Hematopoietic multipotent progenitor cell treated with erythropoietin and hydrocortisone succinate and interleukin-3 and kit ligand, for 15 days (in vitro differentiated cells): ENCODE results near the gene TAB2.
"Not testable (repeated sequence)": the region's sequence is repeated elsewhere in the genome, so short reads cannot be mapped to it uniquely, and the experiment has no call there.

ENCODE experiments used
- DNase-seq: peaks from one replicate; pipeline ENCODE4 v3.0.0-alpha.2; 2015; ENCODE audit warnings: low spot score

The TAB2 gene

DNA sequence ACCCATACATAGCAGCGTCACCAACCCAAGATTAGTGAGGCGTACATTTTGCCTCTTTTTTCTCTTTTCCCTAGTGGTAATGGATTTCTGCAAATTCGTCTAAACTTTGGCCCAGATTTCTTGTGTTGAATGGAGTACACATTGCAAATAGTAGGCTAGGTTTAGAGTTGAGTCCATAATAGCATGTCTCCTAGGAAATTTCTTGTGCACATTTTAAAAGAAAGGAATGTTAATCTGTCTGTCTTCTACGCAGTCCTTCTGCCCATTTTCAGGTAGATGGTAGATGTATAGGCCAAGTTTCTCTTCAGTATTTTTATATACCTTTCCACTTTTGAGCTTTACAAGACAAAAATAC lies 15.7 kb downstream of the TAB2 start:
- DNase-seq = no peak

DNA sequence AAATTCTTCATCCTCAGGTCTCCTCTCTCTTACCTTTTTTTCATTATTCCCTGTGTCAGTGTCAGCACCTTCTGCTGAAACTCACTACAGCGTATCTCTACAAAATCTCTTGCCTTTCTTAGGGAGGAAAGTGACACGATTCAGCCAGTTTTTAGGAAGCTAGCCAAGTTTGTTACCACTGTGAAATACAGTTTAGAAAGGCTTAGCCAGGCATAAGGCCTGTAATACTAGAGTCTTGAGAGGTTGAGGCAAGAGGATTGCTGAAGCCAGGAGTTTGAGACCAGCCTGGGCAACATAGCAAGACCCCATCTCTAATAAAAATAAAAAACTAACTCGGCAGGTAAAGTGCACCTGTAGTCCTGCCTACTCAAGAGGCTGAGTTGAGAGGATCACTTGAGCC lies 16.7 kb downstream of the TAB2 start:
- DNase-seq = peak; percentile 39

DNA sequence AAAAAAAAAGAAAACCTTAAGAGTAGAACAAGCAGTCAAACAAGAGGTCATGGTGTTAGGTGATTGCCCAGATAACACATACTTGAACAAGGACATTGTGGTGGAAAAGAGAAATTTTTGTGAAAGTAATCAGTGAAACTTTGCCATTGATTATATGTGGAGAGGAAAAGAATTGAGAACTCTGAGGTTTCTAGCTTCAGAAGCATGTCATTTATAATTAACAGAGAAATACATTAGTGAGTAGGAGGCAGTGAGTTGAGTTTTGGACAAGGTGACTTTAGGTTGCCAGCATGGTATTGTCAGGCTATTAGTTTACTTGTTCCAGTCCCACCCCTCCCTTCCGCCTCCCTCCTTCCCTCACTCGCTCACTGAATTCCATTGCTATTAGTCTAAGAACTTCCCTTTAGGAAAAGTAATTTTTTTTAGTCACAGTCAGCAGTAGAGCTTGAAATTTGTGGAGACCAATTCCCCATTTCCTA lies 17.2 kb downstream of the TAB2 start:
- DNase-seq = no peak

DNA sequence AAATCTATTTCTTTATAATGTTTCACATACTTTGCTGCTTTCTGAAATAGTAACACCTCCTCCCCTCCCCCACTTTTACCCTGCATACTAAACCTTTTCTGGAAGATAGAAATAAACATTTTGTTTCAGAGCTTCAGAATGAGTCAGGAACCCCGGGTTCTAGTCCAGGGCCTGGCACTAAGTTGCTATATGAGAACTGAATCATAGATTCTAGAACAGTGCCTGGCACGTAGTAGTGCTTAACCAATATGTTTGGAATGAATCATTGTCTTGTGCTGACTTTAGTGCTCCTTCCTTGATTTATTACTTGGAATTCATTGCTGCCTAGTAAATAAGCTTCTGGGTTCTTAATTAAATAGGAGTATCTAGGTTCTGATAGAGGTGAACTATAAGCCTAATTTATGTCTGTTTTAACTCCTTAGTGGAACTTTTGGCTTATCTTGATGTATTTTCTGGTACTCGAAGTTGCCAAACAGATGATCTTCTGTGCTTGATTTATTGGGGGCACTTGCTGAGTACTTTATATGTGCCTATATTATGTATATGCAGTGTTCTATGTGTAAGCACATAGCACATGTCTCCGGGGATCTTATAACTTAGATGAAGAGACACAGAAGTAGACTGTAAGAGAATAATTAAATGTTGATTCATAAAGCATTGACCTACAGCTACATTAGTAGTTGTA lies 18.6 kb downstream of the TAB2 start:
- no peak for DNase-seq

DNA sequence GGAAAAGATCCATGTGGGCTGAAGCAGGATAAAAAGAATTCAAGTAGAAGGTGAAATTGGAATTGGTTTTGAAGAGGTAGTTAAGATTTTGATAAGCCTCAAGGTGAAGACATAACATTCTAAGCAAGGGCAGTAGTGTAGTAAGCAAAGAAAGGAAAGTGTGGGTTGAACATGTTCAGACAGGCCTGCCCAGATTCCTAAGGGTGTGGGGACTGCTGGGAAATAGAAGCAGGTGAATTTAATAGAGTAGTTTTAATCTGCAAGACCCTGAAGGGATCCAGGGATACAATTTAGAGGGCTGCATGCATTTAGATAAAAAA lies 19.1 kb downstream of the TAB2 start:
- no peak for DNase-seq

DNA sequence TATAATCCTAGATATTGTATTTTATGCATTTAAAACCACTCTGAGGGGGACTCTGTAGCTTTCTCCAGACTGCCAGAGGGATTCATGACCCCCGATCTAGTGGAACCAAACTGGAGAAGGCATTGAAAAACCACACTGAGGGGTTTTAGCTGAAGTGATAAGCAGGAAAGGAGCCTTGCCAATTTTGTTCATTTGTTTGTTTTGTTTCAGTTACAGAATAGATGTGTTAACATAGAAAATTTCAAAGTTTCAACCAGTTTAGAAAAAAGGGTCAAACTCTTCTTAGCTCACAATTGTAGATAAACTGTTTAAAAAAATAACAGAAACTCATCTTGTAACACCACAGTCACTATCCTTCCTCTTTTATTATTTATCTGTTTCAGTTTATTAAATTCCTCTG lies 19.8 kb downstream of the TAB2 start:
- DNase-seq = no peak

DNA sequence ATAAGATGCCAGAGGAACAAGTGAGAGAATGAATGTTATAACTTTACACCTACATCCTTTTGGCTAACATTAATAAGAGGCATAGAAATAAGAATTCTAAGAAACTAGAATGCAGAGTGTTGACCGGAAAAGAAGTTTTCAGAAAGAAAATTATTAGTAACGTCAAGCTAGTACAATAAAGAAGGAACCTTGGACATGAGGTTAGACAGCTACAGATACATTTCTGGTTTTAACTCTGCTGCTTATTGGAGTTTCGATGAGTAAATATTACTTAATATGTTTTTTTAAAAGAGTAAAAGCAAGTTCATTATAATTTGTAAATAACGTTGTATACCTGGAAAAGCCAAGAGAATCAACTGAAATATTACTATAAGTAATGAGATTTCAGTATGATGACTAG lies 22.7 kb downstream of the TAB2 start:
- no peak for DNase-seq

DNA sequence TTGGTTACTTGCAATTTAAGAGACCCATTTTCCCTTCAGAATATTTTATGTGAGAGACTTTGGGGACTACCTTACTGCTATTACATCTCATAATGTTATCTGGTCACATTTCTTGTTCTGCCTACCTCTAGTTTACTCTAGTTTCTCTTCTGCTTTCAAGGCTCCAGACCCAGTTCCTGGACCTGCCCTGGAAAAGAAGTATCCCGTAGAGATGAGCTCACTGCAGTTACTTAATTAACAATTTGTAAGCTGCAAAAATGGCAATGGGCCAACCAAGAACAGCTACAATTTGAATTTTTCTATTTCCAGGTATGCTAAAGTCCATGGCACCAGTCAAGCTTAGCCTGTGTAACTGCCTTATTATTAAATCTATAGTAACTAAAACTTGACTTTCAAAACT lies 25.0 kb downstream of the TAB2 start:
- DNase-seq = no peak

DNA sequence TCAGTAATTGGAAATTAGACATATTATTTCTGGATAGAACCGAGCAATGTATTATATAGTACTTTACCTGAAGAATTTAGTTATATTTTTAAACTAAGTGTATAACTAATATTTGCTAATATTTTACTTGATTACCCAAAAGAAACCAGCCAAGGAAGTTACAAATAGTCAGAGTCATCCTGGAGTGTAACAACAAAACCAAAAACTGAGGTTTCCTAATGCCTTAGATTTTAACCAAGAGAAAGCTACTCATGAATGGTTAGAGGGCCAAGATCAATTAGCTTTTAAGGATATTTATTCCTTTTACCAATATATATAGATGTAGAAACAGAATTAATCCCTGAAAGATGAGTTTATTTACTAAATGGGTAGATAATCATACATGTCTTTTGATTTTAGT lies 26.0 kb downstream of the TAB2 start:
- no peak for DNase-seq

DNA sequence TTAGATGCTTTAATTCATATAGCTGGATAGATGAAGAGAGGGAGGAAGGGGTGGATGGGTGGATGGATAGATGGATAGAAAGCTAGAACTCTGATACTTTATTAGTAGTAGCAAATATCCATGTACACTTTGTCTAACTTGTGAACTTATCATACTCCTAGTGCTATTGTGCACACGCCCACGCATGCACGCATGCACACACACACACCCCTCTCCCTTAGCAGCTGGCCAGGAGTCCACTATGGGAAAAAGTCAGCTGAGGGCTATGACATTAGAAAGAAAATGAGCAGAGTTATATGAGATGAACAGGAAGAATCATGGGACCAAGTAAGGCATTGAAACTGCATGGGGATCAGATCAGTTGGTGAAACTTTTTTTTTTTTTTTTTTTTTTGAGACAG lies 28.6 kb downstream of the TAB2 start:
- no peak for DNase-seq

DNA sequence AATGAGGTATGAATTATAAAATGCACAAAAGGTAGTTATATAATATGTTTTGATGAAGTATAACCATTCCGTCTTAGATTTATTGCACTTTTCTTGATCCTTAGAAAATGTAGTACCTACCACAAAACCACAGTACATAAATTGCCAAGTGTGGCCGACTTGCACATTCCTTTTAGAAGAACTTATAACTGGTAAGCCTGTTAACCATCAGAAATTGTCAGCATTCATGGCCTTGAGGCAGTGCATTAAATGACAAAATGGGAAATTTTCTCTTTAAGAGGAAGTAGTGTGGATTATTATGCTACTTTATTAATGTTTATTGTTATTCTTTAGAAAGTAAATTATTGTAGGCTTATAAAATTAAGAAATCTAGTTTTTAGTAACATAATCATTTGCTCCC lies 29.6 kb downstream of the TAB2 start:
- DNase-seq = no peak

DNA sequence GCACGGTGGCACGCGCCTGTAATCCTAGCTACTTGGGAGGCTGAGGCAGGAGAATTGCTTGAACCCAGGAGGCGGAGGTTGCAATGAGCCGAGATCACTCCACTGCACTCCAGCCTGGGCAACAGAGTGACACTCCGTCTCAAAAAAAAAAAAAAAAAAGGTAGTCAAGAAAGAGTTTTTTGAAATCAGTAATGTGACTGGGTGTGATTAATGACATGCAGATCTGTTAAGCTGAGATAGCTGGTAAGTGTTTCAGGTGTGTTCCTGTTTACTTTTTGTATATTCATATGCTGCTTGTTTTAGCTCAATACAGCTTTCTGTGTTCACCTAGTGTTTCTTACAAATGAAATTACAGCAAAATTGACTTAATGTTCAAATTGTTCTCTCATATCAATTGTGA lies 31.8 kb downstream of the TAB2 start:
- DNase-seq = not testable (repeated sequence)

DNA sequence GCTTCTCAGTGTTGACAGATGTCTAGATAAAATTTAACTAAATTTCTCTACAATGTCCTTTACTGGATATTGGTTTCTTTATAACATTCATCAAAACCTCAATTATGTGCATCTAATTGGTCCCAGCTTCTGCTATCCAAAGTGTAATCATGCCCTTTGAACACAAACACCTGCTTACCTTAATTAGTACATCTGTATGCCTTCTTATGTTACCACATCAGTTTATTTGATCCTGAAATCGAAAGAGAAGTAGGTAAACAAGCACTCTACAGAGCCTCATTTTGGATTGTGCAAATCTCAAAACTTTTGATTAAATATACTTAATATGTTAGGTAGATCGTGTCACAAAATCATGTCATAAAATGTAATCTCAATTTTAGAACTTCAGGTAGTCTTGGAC lies 36.5 kb downstream of the TAB2 start:
- no peak for DNase-seq

DNA sequence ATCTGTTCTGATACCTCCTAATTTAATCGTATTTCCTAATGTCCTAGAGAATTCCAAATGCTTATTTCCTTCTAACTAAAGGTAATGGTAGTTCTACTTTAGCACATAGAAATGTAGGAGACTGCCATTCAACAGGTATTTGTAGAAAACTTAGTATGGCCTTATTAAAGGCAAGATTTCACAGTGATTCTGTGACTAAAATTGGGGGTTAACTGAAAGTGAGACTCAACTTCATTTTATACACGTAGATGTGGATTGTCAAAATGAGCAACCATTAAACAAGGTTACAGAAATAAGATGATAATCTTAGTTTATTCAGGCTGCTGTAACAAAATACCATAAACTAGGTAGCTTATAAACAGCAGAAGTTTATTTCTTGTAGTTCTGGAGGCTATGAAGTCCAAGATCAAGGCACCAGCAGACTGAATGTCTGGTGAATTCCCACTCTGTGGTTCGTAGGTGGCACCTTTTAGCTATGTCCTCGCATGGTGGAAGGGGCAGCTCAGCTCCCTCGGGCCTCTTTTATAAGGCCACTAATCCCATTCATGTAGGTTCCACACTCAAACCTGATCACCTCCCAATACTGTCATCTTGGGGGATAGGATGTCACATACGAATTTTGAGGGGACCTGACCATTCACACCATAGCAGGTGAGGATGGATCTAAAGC lies 38.7 kb downstream of the TAB2 start:
- DNase-seq = no peak

DNA sequence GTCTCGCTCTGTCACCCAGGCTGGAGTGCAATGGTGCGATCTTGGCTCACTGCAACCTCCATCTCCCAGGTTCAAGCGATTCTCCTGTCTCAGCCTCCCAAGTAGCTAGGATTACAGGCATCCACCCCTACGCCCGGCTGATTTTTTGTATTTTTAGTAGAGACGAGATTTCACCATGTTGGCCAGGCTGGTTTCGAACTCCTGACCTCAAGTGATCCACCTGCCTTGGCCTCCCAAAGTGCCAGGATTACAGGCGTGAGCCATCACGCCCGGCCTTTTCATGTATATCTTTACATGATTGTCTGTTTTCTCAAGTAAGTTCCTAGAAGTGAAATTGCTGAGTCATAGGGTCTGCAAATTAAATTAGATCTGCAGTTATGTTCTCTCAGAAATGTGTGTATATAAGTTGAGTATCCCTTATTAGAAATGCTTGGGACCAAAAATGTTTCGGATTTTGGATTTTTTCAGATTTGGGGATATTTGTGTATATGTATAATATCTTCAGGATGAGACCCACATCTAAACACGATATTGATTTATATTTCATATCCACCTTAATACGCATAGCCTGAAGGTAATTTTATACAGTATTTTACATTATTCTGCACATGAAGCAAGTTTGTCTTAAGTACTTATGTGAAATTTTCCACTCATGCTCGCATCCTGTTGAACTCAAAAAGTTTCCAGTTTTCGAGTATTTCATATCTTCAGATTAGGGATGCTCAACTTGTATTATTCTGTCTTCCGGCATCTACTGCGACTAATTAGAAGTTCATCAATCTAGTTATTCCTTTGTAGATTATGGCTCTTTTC lies 40.4 kb downstream of the TAB2 start:
- DNase-seq = peak; percentile 37

DNA sequence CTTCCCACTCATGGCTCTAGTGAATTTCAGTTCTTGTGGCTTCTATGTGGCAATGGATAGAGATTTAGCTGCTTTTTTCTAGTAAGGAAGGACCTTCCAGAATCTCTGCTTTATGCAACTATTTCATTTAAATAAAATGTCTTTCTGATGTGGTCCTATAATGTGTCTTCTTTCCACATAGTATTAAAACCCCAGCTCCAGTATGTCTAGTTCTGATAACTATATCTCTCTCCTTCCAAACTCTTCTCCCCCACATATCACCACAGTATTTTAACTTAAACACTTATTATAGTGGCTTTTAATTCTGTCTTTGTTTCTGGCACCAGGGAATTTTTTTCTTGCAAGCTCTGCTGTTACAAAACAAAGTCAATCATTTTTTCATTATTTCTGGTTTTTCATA lies 41.9 kb downstream of the TAB2 start:
- no peak for DNase-seq

DNA sequence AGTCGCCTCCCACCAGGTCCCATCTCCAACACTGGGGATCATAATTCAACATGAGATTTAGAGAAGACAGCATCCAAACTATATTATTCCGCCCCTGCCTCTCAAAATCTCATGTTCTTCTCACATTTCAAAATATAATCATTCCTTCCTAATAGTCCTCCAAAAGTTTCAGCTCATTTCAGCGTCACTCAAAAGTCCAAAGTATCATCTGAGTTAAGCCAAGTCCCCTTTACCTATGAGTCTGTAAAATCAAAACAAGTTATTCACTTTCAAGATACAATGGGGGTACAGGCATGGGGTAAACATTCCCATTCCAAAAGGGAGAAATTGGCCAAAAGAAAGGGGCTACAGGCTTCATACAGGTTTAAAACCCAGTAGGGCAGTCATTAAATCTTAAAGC lies 43.0 kb downstream of the TAB2 start:
- no peak for DNase-seq

DNA sequence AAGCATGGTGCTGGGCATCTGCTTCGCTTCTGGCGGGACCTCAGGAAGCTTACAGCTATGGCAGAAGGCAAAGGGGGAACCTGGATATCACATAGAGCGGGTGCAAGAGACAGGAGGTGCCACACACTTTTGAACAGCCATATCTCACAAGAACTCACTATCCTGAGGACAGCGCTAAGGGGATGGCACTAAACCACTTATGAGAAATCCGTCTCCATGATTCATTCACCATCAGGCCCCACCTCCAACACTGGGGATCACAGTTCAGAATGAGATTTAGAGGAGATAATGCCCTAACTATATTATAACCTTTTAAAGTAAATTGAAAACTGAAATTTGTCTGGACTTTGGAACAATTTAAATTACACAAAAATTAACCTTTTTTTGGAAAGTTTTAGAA lies 44.8 kb downstream of the TAB2 start:
- no peak for DNase-seq

DNA sequence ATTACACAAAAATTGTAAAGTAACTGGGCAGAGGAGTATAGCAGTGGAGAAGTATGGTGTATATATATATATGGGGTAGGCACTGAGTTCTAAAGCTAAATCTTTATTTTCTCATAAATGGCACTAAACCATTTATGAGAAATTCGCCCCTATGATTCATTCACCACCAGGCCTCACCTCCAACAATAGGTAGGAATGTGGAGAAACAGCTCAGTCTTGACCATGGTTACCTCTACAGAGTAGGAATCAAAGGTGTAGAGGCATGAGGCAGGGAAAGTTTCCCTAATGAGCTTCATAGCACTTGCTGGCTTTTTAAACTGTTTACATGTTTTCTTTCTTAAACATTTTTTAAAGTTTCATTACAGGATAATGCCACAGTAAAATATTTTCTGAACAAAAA lies 45.6 kb downstream of the TAB2 start:
- DNase-seq = no peak

DNA sequence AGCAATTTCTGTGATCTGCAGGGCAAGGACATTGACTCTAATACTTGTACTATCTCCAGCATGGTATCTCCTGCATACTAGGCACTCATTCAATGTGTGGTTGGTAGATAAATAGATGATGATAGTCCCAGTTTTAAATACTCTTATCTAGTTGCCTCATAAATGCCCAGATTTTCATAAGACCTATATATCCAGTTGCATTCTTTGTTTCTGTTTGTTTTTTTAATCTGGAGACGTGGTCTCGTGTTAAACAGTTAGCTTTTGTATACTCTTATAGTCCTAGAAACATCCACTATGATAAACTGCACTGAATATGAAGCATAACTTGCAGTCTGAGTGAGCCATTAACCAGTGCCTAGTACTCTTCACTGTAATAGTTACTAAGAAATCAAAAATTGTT lies 47.0 kb downstream of the TAB2 start:
- DNase-seq = peak; percentile 37

DNA sequence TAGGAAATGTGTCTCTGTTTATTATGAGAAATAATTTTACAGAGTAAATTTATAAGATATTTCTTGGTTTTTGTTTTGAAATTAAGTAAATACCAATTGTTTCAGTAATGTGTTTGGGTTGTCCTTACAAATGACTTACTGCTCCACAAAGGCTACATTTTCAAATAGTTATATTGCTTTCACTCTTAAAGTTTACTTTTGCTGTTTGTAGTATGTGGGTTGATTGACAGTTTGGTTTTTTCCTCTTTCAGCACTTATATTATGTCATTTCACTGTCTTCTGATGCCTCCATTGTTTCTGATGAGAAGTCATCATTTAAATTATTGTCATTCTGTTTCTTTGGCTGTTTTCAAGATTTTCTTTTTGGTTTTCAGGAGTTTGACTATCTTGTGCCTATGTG lies 47.7 kb downstream of the TAB2 start:
- DNase-seq = no peak

DNA sequence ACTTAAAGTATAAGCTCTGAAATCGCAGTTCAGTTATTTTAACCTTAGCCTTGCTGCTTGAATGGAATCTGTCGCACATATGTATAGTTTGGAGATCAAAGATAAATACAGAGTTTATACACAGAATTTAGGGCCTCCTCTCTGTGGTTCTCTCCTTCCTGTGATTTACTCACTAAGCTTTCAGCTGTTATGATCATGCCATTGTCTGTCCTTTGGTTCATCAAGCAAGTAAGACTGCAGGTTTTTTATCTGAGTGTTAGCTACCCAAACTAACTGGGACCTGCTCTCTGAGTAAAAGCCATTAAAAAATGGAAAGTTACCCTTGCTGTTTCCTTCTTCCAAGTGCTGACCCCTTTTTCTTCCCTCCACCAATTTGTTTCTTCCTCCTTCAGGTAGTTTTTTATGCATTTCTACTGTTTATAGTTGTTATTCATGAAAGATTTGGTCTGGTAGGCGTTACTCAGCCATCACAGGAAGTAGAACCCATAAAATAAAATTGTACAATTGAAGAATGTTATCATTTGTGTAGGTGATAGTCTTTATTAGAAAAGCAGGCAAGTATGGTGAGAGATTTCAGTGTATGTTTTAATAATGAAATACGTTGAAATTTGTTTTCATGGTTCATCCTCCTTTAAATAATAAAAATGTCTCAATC lies 48.9 kb downstream of the TAB2 start:
- no peak for DNase-seq

DNA sequence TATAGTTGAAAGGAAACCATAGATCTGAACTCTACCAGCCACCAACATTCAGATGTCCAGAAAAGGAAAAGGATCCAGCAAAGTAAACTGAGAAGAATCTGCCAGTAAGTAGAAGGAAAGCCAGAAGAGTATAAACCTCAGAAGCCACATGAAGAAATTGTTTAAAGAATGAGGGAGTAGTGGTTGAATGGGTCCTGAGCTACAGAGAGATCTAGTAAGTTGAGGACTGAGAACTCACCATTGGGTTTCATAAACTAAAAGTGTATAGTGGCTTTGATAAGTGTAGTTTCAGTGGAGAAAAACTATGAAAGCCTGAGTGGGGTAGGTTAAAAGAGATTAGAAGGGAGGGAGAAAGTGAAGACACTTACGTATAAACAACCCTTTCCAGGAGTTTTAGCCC lies 50.6 kb downstream of the TAB2 start:
- DNase-seq = no peak
